GM12892 (cell line): ENCODE results near the gene CCL3.
"Not testable (repeated sequence)": the region's sequence is repeated elsewhere in the genome, so short reads cannot be mapped to it uniquely, and the experiment has no call there.

Experiments
- DNase-seq: peaks from one replicate; pipeline ENCODE4 v3.0.0; 2011; ENCODE audit not compliant: insufficient read length
- FAIRE-seq: peaks from 2 replicates; lab custom pipeline; 2011; peaks lifted over from hg19 to GRCh38; lab: Jason Lieb, UNC
- POLR2A ChIP-seq: IDR thresholded peaks from 2 replicates; pipeline ENCODE4 v1.6.1; 2011; ENCODE audit warnings: low read depth, low read length, control low read depth
- POLR2AphosphoS5 ChIP-seq: IDR thresholded peaks from 2 replicates; pipeline ENCODE4 v1.6.1; 2011; ENCODE audit warnings: low read depth, low read length, control low read depth
- TAF1 ChIP-seq: IDR thresholded peaks from 2 replicates; pipeline ENCODE4 v1.6.1; 2011; ENCODE audit warnings: low read depth, mild to moderate bottlenecking, control low read depth, low read length, borderline replicate concordance

CCL3 gene

GRCh38 chr17:36092230-36092629 lies 2.3 kb upstream of the CCL3 start:
- FAIRE-seq, result no peak
- TF ChIP-seq POLR2AphosphoS5, result no peak

GRCh38 chr17:36089339-36089865 lies 541 bp downstream of the CCL3 start:
- no peak for DNase-seq
- TF ChIP-seq TAF1 (no peak), POLR2AphosphoS5 (no peak), POLR2A (no peak; the same call in 1 of the 2 replicates)
- FAIRE-seq, result no peak

More at GRCh38 chr17:36092230-36092629, 2.3 kb upstream of the CCL3 start:
- DNase-seq, result no peak

GRCh38 chr17:36088670-36089338 lies 1.1 kb downstream of the CCL3 start:
- TF ChIP-seq TAF1 (no peak), POLR2AphosphoS5 (peak; percentile 58; the same call in 1 of the 2 replicates), POLR2A (peak; percentile 73; the same call in 1 of the 2 replicates)
- FAIRE-seq (no peak), DNase-seq (no peak)

- not testable (repeated sequence) for FAIRE-seq, DNase-seq
- TF ChIP-seq POLR2A (peak; percentile 77), POLR2AphosphoS5 (peak; percentile 89)
Measured at GRCh38 chr17:36087897-36088572, 1.9 kb downstream of the CCL3 start.

- DNase-seq, FAIRE-seq: not testable (repeated sequence)
- TF ChIP-seq POLR2A (peak; percentile 63; the same call in 1 of the 2 replicates), POLR2AphosphoS5 (0 out of 2 replicates have a peak, but pooled peaks have one; percentile 56)
Measured at GRCh38 chr17:36087471-36087870, 2.5 kb downstream of the CCL3 start.

- DNase-seq, result no peak
- TF ChIP-seq POLR2AphosphoS5 (peak; percentile 4; the same call in 1 of the 2 replicates), TAF1 (no peak)
- no peak for FAIRE-seq
Measured at GRCh38 chr17:36086791-36087190, 3.2 kb downstream of the CCL3 start.

GRCh38 chr17:36085765-36086164 lies 4.2 kb downstream of the CCL3 start:
- no peak for TF ChIP-seq TAF1
- no peak for TF ChIP-seq POLR2A
- TF ChIP-seq POLR2AphosphoS5, result no peak
- no peak for DNase-seq
- FAIRE-seq, result no peak

- DNase-seq, FAIRE-seq: not testable (repeated sequence)
Measured at GRCh38 chr17:36083691-36084090, 6.3 kb downstream of the CCL3 start.

GRCh38 chr17:36082482-36083120 lies 7.3 kb downstream of the CCL3 start:
- FAIRE-seq, DNase-seq: not testable (repeated sequence)

GRCh38 chr17:36081681-36082471 lies 8.1 kb downstream of the CCL3 start:
- DNase-seq, FAIRE-seq: not testable (repeated sequence)

- FAIRE-seq (no peak), DNase-seq (no peak)
- no peak for TF ChIP-seq TAF1
- no peak for TF ChIP-seq POLR2A
- no peak for TF ChIP-seq POLR2AphosphoS5
Measured at GRCh38 chr17:36074365-36074764, 15.6 kb downstream of the CCL3 start.
